Endodermal cell (in vitro differentiated cells): Measurements from ENCODE around the gene CACNA2D1. TPM values are rescaled to one million over a fixed set of nuclear protein-coding genes. Genes with fewer than 3 reads are reported as not detected.
A peak's percentile ranks its signal among the peaks of the same experiment; 100 is the strongest.

ENCODE experiments used
- DNase-seq: peaks from one replicate; pipeline ENCODE4 v3.0.0-alpha.2; 2017
- H3K27ac ChIP-seq: 2 replicates; pipeline ENCODE4 v1.5.1; 2013; ENCODE audit warnings: mild to moderate bottlenecking, low read depth, low read length, moderate library complexity
- H3K27me3 ChIP-seq: 2 replicates; pipeline ENCODE4 v1.6.1; 2013; ENCODE audit warnings: mild to moderate bottlenecking, low read length, moderate library complexity; ENCODE audit not compliant: insufficient read depth, control insufficient read depth, poor library complexity, severe bottlenecking
- H3K36me3 ChIP-seq: 2 replicates; pipeline ENCODE4 v1.7.0; 2013; ENCODE audit warnings: mild to moderate bottlenecking, low read length, moderate library complexity; ENCODE audit not compliant: control insufficient read depth, insufficient read depth
- H3K4me1 ChIP-seq: one replicate; pipeline ENCODE4 v1.7.0; 2013; ENCODE audit warnings: low read length; ENCODE audit not compliant: control insufficient read depth, insufficient read depth
- H3K4me3 ChIP-seq: 2 replicates; pipeline ENCODE4 v1.5.1; 2013; ENCODE audit warnings: mild to moderate bottlenecking, low read length, moderate library complexity
- H3K9ac ChIP-seq: 2 replicates; pipeline ENCODE4 v1.6.1; 2013; ENCODE audit warnings: mild to moderate bottlenecking, low read length, moderate library complexity; ENCODE audit not compliant: poor library complexity, severe bottlenecking; ENCODE audit errors: extremely low read depth
- H3K9me3 ChIP-seq: 2 replicates; pipeline ENCODE4 v1.6.1; 2013; ENCODE audit warnings: mild to moderate bottlenecking, low read length, moderate library complexity; ENCODE audit not compliant: control insufficient read depth
- H3K27ac Mint-ChIP-seq: 2 replicates; pipeline ENCODE4 v1.8.0; 2020; ENCODE audit warnings: mixed read lengths
- H3K27me3 Mint-ChIP-seq: 2 replicates; pipeline ENCODE4 v1.8.0; 2021; ENCODE audit warnings: mild to moderate bottlenecking, mixed read lengths; ENCODE audit not compliant: insufficient read depth
- H3K36me3 Mint-ChIP-seq: 2 replicates; pipeline ENCODE4 v1.8.0; 2020; ENCODE audit warnings: low read depth, mixed read lengths
- H3K4me1 Mint-ChIP-seq: 2 replicates; pipeline ENCODE4 v1.8.0; 2020; ENCODE audit warnings: mixed read lengths
- H3K4me3 Mint-ChIP-seq: 2 replicates; pipeline ENCODE4 v1.8.0; 2020; ENCODE audit warnings: mild to moderate bottlenecking, moderate library complexity, mixed read lengths
- H3K9me3 Mint-ChIP-seq: 2 replicates; pipeline ENCODE4 v1.8.0; 2020; ENCODE audit warnings: mild to moderate bottlenecking, mixed read lengths
- WGBS, 2 experiments: methylation state at CpG; one replicate each; pipeline versions ENCODE4 v1.1.5 to v1.1.7; 2013; ENCODE audit warnings: missing lambda C conversion rate in 2 of 2, mixed read lengths in 1 of 2; ENCODE audit not compliant: insufficient coverage in 1 of 2, insufficient read length in 1 of 2; 5-methylcytosine and 5-hydroxymethylcytosine counted together
- total RNA-seq, 2 donors: library from RNA; stranded (reverse); fragmentation: NEBNext Ultra II Directional in 1 of 2; extraction: Animal tissue kit (Norgen Biotek cat#: 25700) in 1 of 2; gene quantifications; 2 replicates in 1 of 2; 3 replicates in 1 of 2; pipeline ENCODE4 v1.2.1, GENCODE V29; 2021
- TF ChIP-seq, protein P1 (sequence below): fragments of 200-600 bp; sonication (generic); conservative IDR thresholded peaks from 2 replicates; pipeline ENCODE4 v1.5.0; 2021; ENCODE audit warnings: antibody characterized with exemption, mild to moderate bottlenecking

CACNA2D1 gene
- total RNA-seq, 2 donors from 2014 or later: 16.9 to 26.8 TPM

DNA sequence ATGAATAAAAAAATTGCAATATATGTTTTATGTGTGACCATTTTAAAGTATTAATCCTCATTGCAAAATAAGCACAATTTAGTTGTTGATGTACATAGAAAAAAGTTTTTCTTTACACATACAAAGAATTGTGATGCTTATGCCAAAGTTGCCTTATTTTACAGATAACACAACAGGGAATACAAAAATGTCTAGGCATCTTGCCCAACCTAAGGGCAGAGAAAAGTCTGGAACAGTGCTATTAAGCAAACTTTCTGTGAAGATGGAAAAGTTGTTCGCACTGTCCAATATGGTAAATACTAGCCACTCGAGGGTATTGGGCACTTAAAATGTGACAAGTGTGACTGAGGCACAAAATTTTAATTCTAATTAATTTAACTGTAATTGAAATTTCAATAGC is 483.6 kb downstream of the CACNA2D1 start:
- no peak overlapping the region for H3K4me3 ChIP-seq
- Mint-ChIP-seq H3K4me3 (no peak overlapping the region), H3K27me3 (no peaks in the 10 kb centered on the region), H3K36me3 (peaks cover 4% of the 10 kb centered on the region), H3K9me3 (no peaks in the 10 kb centered on the region), H3K27ac (no peak overlapping the region), H3K4me1 (no peaks in the 10 kb centered on the region)
- no peak overlapping the region for H3K9ac ChIP-seq
- no peak overlapping the region for H3K27ac ChIP-seq
- DNase-seq: no peak
- WGBS, 2 experiments: 94% methylated on average over 2 of the region's 2 CpGs; no CpG with 5 or more reads in 1 of the 2 experiments
- H3K36me3 ChIP-seq: no peaks in the 10 kb centered on the region
- TF ChIP-seq, protein P1, sequence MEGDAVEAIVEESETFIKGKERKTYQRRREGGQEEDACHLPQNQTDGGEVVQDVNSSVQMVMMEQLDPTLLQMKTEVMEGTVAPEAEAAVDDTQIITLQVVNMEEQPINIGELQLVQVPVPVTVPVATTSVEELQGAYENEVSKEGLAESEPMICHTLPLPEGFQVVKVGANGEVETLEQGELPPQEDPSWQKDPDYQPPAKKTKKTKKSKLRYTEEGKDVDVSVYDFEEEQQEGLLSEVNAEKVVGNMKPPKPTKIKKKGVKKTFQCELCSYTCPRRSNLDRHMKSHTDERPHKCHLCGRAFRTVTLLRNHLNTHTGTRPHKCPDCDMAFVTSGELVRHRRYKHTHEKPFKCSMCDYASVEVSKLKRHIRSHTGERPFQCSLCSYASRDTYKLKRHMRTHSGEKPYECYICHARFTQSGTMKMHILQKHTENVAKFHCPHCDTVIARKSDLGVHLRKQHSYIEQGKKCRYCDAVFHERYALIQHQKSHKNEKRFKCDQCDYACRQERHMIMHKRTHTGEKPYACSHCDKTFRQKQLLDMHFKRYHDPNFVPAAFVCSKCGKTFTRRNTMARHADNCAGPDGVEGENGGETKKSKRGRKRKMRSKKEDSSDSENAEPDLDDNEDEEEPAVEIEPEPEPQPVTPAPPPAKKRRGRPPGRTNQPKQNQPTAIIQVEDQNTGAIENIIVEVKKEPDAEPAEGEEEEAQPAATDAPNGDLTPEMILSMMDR: no peak
- H3K27me3 ChIP-seq: no peaks in the 10 kb centered on the region
- H3K4me1 ChIP-seq: no peaks in the 10 kb centered on the region
- H3K9me3 ChIP-seq: no peaks in the 10 kb centered on the region

- TF ChIP-seq, protein P1: no peak
- H3K27ac ChIP-seq: no peak overlapping the region
- H3K4me3 ChIP-seq: no peak overlapping the region
- Mint-ChIP-seq H3K36me3 (peaks cover 4% of the 10 kb centered on the region), H3K4me1 (no peaks in the 10 kb centered on the region), H3K27me3 (no peaks in the 10 kb centered on the region), H3K9me3 (no peaks in the 10 kb centered on the region), H3K4me3 (no peak overlapping the region), H3K27ac (no peak overlapping the region)
- H3K27me3 ChIP-seq: no peaks in the 10 kb centered on the region
- H3K36me3 ChIP-seq: no peaks in the 10 kb centered on the region
- H3K9ac ChIP-seq: no peak overlapping the region
- H3K9me3 ChIP-seq: no peaks in the 10 kb centered on the region
- WGBS, 2 experiments: 92 to 97% methylated on average over 3 to 4 of the region's 4 CpGs
- DNase-seq: no peak
- no peaks in the 10 kb centered on the region for H3K4me1 ChIP-seq
Observed at GRCh38 chr7:81957517-81957916, 486.1 kb downstream of the CACNA2D1 start.

DNA sequence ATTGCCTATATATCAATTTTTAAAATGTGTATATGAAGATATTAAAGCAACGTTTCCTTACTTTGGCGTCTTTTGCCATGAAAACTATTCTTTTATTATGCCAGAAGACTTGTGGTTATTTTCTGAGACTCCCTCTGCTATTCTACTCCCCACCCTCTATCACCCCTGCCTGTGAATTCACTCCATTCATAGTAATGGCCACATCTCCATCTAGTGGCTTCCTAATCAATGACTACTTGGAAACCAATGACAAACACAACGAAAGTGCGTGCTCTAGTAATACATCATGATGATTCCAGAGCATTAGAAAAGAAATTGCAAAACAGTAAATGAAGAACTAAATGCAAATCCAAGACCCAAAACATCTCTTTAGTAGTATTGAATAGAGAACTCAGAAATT is 487.1 kb downstream of the CACNA2D1 start:
- 55 to 68% methylated on average over 2 to 4 of the region's 4 CpGs for WGBS, 2 experiments
- Mint-ChIP-seq H3K27me3 (no peaks in the 10 kb centered on the region), H3K4me3 (no peak overlapping the region), H3K27ac (no peak overlapping the region), H3K4me1 (no peaks in the 10 kb centered on the region), H3K36me3 (no peaks in the 10 kb centered on the region), H3K9me3 (no peaks in the 10 kb centered on the region)
- H3K27me3 ChIP-seq: no peaks in the 10 kb centered on the region
- H3K9ac ChIP-seq: no peak overlapping the region
- H3K27ac ChIP-seq: no peak overlapping the region
- H3K4me1 ChIP-seq: no peaks in the 10 kb centered on the region
- no peaks in the 10 kb centered on the region for H3K36me3 ChIP-seq
- no peak overlapping the region for H3K4me3 ChIP-seq
- TF ChIP-seq, protein P1: peak; percentile 81
- H3K9me3 ChIP-seq: no peaks in the 10 kb centered on the region
- DNase-seq: peak; percentile 50
